Prostate gland (tissue), 2 donors: Measurements from ENCODE around the gene PTPRT. TPM values are rescaled to one million over a fixed set of nuclear protein-coding genes. Genes with fewer than 3 reads are reported as not detected.
A peak's percentile ranks its signal among the peaks of the same experiment; 100 is the strongest.

Source experiments
- DNase-seq: peaks from one replicate; pipeline ENCODE4 v3.0.0-alpha.2; 2019; ENCODE audit warnings: low spot score
- H3K27ac ChIP-seq, 2 donors: fragments of 200-600 bp; sonication (generic); 2 replicates each; pipeline ENCODE4 v1.5.1; 2017 to 2019
- H3K27me3 ChIP-seq: fragments of 200-600 bp; sonication (generic); replicated peaks from 2 replicates; pipeline ENCODE4 v1.5.1; 2019; ENCODE audit not compliant: insufficient read depth
- H3K36me3 ChIP-seq, 2 donors: fragments of 200-600 bp; sonication (generic); 1 replicate in 1 of 2; 2 replicates in 1 of 2; pipeline versions ENCODE4 v1.5.1 to v1.8.1; 2017 to 2019
- H3K4me1 ChIP-seq: fragments of 200-600 bp; sonication (generic); replicated peaks from 2 replicates; pipeline ENCODE4 v1.5.1; 2019
- H3K4me3 ChIP-seq, 2 donors: fragments of 200-600 bp; sonication (generic); 2 replicates each; pipeline ENCODE4 v1.5.1; 2017 to 2019
- H3K9me3 ChIP-seq: fragments of 200-600 bp; sonication (generic); 2 replicates; pipeline ENCODE4 v1.5.1; 2017
- POLR2A ChIP-seq: fragments of 450-650 bp; IDR thresholded peaks from one replicate; pipeline ENCODE4 v1.6.1; 2016; ENCODE audit warnings: antibody characterized with exemption, mild to moderate bottlenecking
- POLR2AphosphoS5 ChIP-seq: sonication (generic); formaldehyde crosslinking; IDR thresholded peaks from one replicate; pipeline ENCODE4 v1.6.1; 2017; ENCODE audit warnings: antibody characterized with exemption
- WGBS: methylation state at CpG from one replicate; pipeline ENCODE4 v1.1.5; 2018; 5-methylcytosine and 5-hydroxymethylcytosine counted together
- intact Hi-C: fragments of 100-400 bp; cut with DNase I; formaldehyde crosslinking; loops from one replicate; pipeline ENCODE4 v1.14.2; 2022
- total RNA-seq, 2 donors: library from RNA; depleted of rRNA; stranded (reverse); fragments of >200 nt; gene quantifications; one replicate each; pipeline ENCODE4 v1.1.0, GENCODE V29; 2016
- TF ChIP-seq, protein P1 (sequence below), 4 experiments: fragments of 200-600 bp in 2 of 4; fragments of 450-650 bp in 2 of 4; sonication (generic) in 2 of 4; IDR thresholded peaks; 1 replicate in 3 of 4; 2 replicates in 1 of 4; pipeline ENCODE4 v1.5.1; 2016 to 2019; ENCODE audit warnings: antibody characterized with exemption in 4 of 4, mild to moderate bottlenecking in 2 of 4, moderate library complexity in 2 of 4

The PTPRT gene
- total RNA-seq, 2 donors from 2014 or later = 1.5 to 3.5 TPM

- H3K4me1 ChIP-seq = no peaks in the 10 kb centered on the region
- TF ChIP-seq, protein P1, sequence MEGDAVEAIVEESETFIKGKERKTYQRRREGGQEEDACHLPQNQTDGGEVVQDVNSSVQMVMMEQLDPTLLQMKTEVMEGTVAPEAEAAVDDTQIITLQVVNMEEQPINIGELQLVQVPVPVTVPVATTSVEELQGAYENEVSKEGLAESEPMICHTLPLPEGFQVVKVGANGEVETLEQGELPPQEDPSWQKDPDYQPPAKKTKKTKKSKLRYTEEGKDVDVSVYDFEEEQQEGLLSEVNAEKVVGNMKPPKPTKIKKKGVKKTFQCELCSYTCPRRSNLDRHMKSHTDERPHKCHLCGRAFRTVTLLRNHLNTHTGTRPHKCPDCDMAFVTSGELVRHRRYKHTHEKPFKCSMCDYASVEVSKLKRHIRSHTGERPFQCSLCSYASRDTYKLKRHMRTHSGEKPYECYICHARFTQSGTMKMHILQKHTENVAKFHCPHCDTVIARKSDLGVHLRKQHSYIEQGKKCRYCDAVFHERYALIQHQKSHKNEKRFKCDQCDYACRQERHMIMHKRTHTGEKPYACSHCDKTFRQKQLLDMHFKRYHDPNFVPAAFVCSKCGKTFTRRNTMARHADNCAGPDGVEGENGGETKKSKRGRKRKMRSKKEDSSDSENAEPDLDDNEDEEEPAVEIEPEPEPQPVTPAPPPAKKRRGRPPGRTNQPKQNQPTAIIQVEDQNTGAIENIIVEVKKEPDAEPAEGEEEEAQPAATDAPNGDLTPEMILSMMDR (IDR thresholded peaks at IDR 0.05) = no peak
- TF ChIP-seq POLR2A = no peak
- no peak for TF ChIP-seq POLR2AphosphoS5
- DNase-seq = no peak
- H3K27me3 ChIP-seq = no peaks in the 10 kb centered on the region
- H3K9me3 ChIP-seq = no peaks in the 10 kb centered on the region
- no peaks in the 10 kb centered on the region for H3K36me3 ChIP-seq
- H3K27ac ChIP-seq = no peak overlapping the region
- intact Hi-C loops = no loop called here
- 92% methylated on average over 1 of the region's 1 CpG for WGBS
- no peak overlapping the region for H3K4me3 ChIP-seq
These were observed 432.7 kb downstream of the PTPRT start for GRCh38 chr20:42756991-42757390.

- intact Hi-C loops = no loop called here
- DNase-seq = peak; percentile 28
- WGBS = 43% methylated on average over 2 of the region's 2 CpGs
- no peaks in the 10 kb centered on the region for H3K4me1 ChIP-seq
- no peaks in the 10 kb centered on the region for H3K27me3 ChIP-seq
- no peak overlapping the region for H3K4me3 ChIP-seq
- H3K9me3 ChIP-seq = no peaks in the 10 kb centered on the region
- no peaks in the 10 kb centered on the region for H3K36me3 ChIP-seq
- TF ChIP-seq, protein P1 (IDR thresholded peaks at IDR 0.05) = no peak
- TF ChIP-seq POLR2AphosphoS5 (peak; percentile 33), POLR2A (no peak)
- H3K27ac ChIP-seq = no peak overlapping the region
These were observed 435.0 kb downstream of the PTPRT start for GRCh38 chr20:42754706-42755105.

GRCh38 chr20:42752620-42753019 is 437.1 kb downstream of the PTPRT start:
- WGBS = 83% methylated on average over 3 of the region's 3 CpGs
- intact Hi-C loops = no loop called here
- TF ChIP-seq, protein P1 (IDR thresholded peaks at IDR 0.05) = no peak
- TF ChIP-seq POLR2A = no peak
- TF ChIP-seq POLR2AphosphoS5 = no peak

DNA sequence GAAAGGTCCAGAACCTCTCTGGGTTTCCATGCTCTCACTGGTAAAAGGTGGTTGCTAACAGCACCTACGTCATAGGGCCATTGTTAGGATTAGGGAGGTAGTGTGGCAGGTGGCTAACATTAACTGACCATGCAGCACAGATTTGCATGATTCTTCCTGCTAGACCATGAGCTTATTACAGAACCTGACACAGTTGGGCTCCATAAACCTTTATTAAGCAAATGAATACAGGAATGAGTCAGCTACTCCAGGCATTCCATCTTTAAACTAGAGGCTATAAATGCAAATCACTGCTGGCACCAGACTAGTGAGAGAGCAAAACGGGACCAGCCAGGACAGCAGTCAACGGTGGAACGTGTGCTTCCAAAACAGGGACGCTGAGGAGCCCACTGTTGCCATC is 440.1 kb downstream of the PTPRT start:
- WGBS = 34% methylated on average over 5 of the region's 5 CpGs
- intact Hi-C loops = no loop called here
- Histone ChIP-seq H3K4me1 (no peaks in the 10 kb centered on the region), H3K36me3 (no peaks in the 10 kb centered on the region), H3K9me3 (no peaks in the 10 kb centered on the region), H3K27ac (no peak overlapping the region), H3K4me3 (no peak overlapping the region), H3K27me3 (no peaks in the 10 kb centered on the region)
- TF ChIP-seq POLR2AphosphoS5 (no peak), POLR2A (no peak)
- TF ChIP-seq, protein P1 (IDR thresholded peaks at IDR 0.05) = no peak
- no peak for DNase-seq

More at GRCh38 chr20:42752620-42753019, 437.1 kb downstream of the PTPRT start:
- H3K4me3 ChIP-seq = no peak overlapping the region
- H3K36me3 ChIP-seq = no peaks in the 10 kb centered on the region
- no peaks in the 10 kb centered on the region for H3K9me3 ChIP-seq
- H3K27me3 ChIP-seq = no peaks in the 10 kb centered on the region
- DNase-seq = no peak
- H3K27ac ChIP-seq = no peak overlapping the region
- no peaks in the 10 kb centered on the region for H3K4me1 ChIP-seq

DNA sequence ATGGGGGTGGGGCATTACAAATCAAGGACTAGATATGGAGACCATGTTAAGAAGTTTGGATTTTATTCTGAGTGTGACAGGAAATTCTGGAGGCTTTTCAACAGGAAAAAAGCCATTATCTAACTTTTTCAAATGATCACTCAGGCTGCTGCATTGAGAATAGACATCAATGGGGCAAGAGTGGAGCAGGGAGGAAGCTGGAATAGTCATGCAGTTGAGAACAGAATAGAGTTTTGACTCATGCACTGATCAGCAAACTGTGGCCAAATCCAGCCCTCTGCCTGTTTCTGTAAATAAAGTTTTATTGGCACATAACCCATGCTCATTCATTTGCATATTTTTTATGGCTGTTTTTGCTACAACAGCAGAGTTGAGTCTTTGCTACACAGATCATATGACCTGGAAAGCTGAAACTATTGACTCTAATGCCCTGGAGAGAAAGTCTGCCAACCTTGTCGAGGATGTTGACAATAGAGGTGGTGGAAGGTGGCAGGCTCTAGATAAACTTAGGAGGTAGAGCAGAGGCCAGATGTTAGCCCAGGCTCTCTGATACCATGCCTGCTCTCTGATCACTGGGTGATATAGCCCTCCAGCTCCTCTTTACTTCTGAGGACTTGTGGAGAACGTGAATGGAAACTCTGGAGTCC is 441.8 kb downstream of the PTPRT start:
- H3K9me3 ChIP-seq = no peaks in the 10 kb centered on the region
- no peak overlapping the region for H3K4me3 ChIP-seq
- 58% methylated on average over 2 of the region's 2 CpGs for WGBS
- H3K27me3 ChIP-seq = no peaks in the 10 kb centered on the region
- no peaks in the 10 kb centered on the region for H3K4me1 ChIP-seq
- no peak overlapping the region for H3K27ac ChIP-seq
- no peak for DNase-seq
- TF ChIP-seq POLR2AphosphoS5 (no peak), POLR2A (no peak)
- TF ChIP-seq, protein P1 (IDR thresholded peaks at IDR 0.05) = no peak
- intact Hi-C loops = no loop called here
- H3K36me3 ChIP-seq = no peaks in the 10 kb centered on the region
